ENCODE data around the gene TRIM41.
"Not testable (repeated sequence)": the region's sequence is repeated elsewhere in the genome, so short reads cannot be mapped to it uniquely, and the experiment has no call there.

TRIM41 gene

GRCh38 chr5:181212080-181212479, 11.0 kb upstream of the TRIM41 start:
- DNase-seq, result no peak

GRCh38 chr5:181212934-181213333, 10.1 kb upstream of the TRIM41 start:
- no peak for DNase-seq

- DNase-seq, result not testable (repeated sequence)
Measured at GRCh38 chr5:181214249-181214648, 8.8 kb upstream of the TRIM41 start.

- DNase-seq, result no peak
Measured at GRCh38 chr5:181215997-181216989, 6.8 kb upstream of the TRIM41 start.

GRCh38 chr5:181217111-181217802, 5.8 kb upstream of the TRIM41 start:
- DNase-seq, result no peak

- DNase-seq, result no peak
Measured at GRCh38 chr5:181217803-181218062, 5.3 kb upstream of the TRIM41 start.

- DNase-seq, result no peak
Measured at GRCh38 chr5:181218795-181219124, 4.3 kb upstream of the TRIM41 start.

- DNase-seq, result no peak
Measured at GRCh38 chr5:181219262-181220177, 3.6 kb upstream of the TRIM41 start.

- no peak for DNase-seq
Measured at GRCh38 chr5:181220178-181220515, 2.9 kb upstream of the TRIM41 start.

- no peak for DNase-seq
Measured at GRCh38 chr5:181221105-181221791, 1.8 kb upstream of the TRIM41 start.

- no peak for DNase-seq
Measured at GRCh38 chr5:181221792-181222629, 1.1 kb upstream of the TRIM41 start.

- no peak for DNase-seq
Measured at GRCh38 chr5:181222630-181223057, 437 bp upstream of the TRIM41 start.

GRCh38 chr5:181223729-181224389, 778 bp downstream of the TRIM41 start:
- no peak for DNase-seq

GRCh38 chr5:181224390-181225229, 1.5 kb downstream of the TRIM41 start:
- no peak for DNase-seq

- DNase-seq, result no peak
Measured at GRCh38 chr5:181229996-181230395, 6.9 kb downstream of the TRIM41 start.

- no peak for DNase-seq
Measured at GRCh38 chr5:181230551-181230950, 7.5 kb downstream of the TRIM41 start.

GRCh38 chr5:181231432-181231831, 8.4 kb downstream of the TRIM41 start:
- no peak for DNase-seq

GRCh38 chr5:181232593-181232992, 9.5 kb downstream of the TRIM41 start:
- DNase-seq, result no peak

GRCh38 chr5:181233088-181233800, 10.2 kb downstream of the TRIM41 start:
- DNase-seq, result no peak

Measured in activated naive CD4-positive, alpha-beta T cell (primary cell).